Measurements from ENCODE around the gene ITFG1.

Gene ITFG1

GRCh38 chr16:47460359-47460710, 528 bp downstream of the ITFG1 start:
- no peaks in the 10 kb centered on the region for H3K27me3 ChIP-seq (ENCODE audit: control insufficient read depth, low read length)
- no peak for TF ChIP-seq EZH2phosphoT487 (IDR thresholded peaks at IDR 0.05; ENCODE audit: borderline replicate concordance, low read length)
- TF ChIP-seq, protein P1, sequence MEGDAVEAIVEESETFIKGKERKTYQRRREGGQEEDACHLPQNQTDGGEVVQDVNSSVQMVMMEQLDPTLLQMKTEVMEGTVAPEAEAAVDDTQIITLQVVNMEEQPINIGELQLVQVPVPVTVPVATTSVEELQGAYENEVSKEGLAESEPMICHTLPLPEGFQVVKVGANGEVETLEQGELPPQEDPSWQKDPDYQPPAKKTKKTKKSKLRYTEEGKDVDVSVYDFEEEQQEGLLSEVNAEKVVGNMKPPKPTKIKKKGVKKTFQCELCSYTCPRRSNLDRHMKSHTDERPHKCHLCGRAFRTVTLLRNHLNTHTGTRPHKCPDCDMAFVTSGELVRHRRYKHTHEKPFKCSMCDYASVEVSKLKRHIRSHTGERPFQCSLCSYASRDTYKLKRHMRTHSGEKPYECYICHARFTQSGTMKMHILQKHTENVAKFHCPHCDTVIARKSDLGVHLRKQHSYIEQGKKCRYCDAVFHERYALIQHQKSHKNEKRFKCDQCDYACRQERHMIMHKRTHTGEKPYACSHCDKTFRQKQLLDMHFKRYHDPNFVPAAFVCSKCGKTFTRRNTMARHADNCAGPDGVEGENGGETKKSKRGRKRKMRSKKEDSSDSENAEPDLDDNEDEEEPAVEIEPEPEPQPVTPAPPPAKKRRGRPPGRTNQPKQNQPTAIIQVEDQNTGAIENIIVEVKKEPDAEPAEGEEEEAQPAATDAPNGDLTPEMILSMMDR (IDR thresholded peaks at IDR 0.05; ENCODE audit: low read depth, low read length, poor library complexity, severe bottlenecking): no peak
- peak overlapping the region; percentile 87 for H3K4me2 ChIP-seq (ENCODE audit: low read length)
- H3K9me3 ChIP-seq (ENCODE audit: control insufficient read depth, insufficient read depth, low read length): no peaks in the 10 kb centered on the region
- peak overlapping the region; percentile 80 for H3K27ac ChIP-seq (ENCODE audit: low read depth, low read length)
- H3K79me2 ChIP-seq (ENCODE audit: control insufficient read depth, low read length): peaks cover 63% of the 10 kb centered on the region
- peaks cover 60% of the 10 kb centered on the region for H3K36me3 ChIP-seq (ENCODE audit: control insufficient read depth, low read length)
- no peaks in the 10 kb centered on the region for H4K20me1 ChIP-seq (ENCODE audit: control insufficient read depth, insufficient read depth, low read depth, low read length)
- peaks cover 56% of the 10 kb centered on the region for H3K4me1 ChIP-seq (ENCODE audit: control insufficient read depth, low read length)
- H3K9me2 ChIP-seq (replicated peaks; ENCODE audit: control insufficient read depth, low read length): no peaks in the 10 kb centered on the region
- H3F3A ChIP-seq (ENCODE audit: control insufficient read depth, insufficient read depth): peaks cover 17% of the 10 kb centered on the region
- peak overlapping the region; percentile 99 for H3K4me3 ChIP-seq (ENCODE audit: low read length)

GRCh38 chr16:47459603-47460002, 1.3 kb downstream of the ITFG1 start:
- Histone ChIP-seq H3K27ac (ENCODE audit: low read depth, low read length) (no peak overlapping the region), H3F3A (ENCODE audit: control insufficient read depth, insufficient read depth) (peaks cover 12% of the 10 kb centered on the region), H3K9me3 (ENCODE audit: control insufficient read depth, insufficient read depth, low read length) (no peaks in the 10 kb centered on the region), H4K20me1 (ENCODE audit: control insufficient read depth, insufficient read depth, low read depth, low read length) (no peaks in the 10 kb centered on the region), H3K4me1 (ENCODE audit: control insufficient read depth, low read length) (peaks cover 48% of the 10 kb centered on the region), H3K79me2 (ENCODE audit: control insufficient read depth, low read length) (peaks cover 61% of the 10 kb centered on the region), H3K4me3 (ENCODE audit: low read length) (peak overlapping the region; percentile 99), H3K9me2 (replicated peaks; ENCODE audit: control insufficient read depth, low read length) (no peaks in the 10 kb centered on the region), H3K36me3 (ENCODE audit: control insufficient read depth, low read length) (peaks cover 60% of the 10 kb centered on the region), H3K27me3 (ENCODE audit: control insufficient read depth, low read length) (no peaks in the 10 kb centered on the region), H3K4me2 (ENCODE audit: low read length) (peak overlapping the region; percentile 87)
- TF ChIP-seq, protein P1 (IDR thresholded peaks at IDR 0.05; ENCODE audit: low read depth, low read length, poor library complexity, severe bottlenecking): no peak
- no peak for TF ChIP-seq EZH2phosphoT487 (IDR thresholded peaks at IDR 0.05; ENCODE audit: borderline replicate concordance, low read length)

GRCh38 chr16:47458331-47458730, 2.5 kb downstream of the ITFG1 start:
- no peaks in the 10 kb centered on the region for H3K9me3 ChIP-seq (ENCODE audit: control insufficient read depth, insufficient read depth, low read length)
- peaks cover 36% of the 10 kb centered on the region for H3K4me1 ChIP-seq (ENCODE audit: control insufficient read depth, low read length)
- H3K4me2 ChIP-seq (ENCODE audit: low read length): peak overlapping the region; percentile 20; the same call in 1 of the 2 replicates
- peaks cover 48% of the 10 kb centered on the region for H3K79me2 ChIP-seq (ENCODE audit: control insufficient read depth, low read length)
- H4K20me1 ChIP-seq (ENCODE audit: control insufficient read depth, insufficient read depth, low read depth, low read length): no peaks in the 10 kb centered on the region
- no peak overlapping the region for H3K4me3 ChIP-seq (ENCODE audit: low read length)
- no peak overlapping the region for H3K27ac ChIP-seq (ENCODE audit: low read depth, low read length)
- H3K36me3 ChIP-seq (ENCODE audit: control insufficient read depth, low read length): peaks cover 57% of the 10 kb centered on the region
- TF ChIP-seq, protein P1 (IDR thresholded peaks at IDR 0.05; ENCODE audit: low read depth, low read length, poor library complexity, severe bottlenecking): no peak
- no peak for TF ChIP-seq EZH2phosphoT487 (IDR thresholded peaks at IDR 0.05; ENCODE audit: borderline replicate concordance, low read length)
- no peaks in the 10 kb centered on the region for H3K27me3 ChIP-seq (ENCODE audit: control insufficient read depth, low read length)
- peaks cover 9% of the 10 kb centered on the region for H3F3A ChIP-seq (ENCODE audit: control insufficient read depth, insufficient read depth)
- H3K9me2 ChIP-seq (replicated peaks; ENCODE audit: control insufficient read depth, low read length): no peaks in the 10 kb centered on the region
